Stimulated activated CD4-positive, alpha-beta T cell treated with anti-CD3 and anti-CD28 coated beads, Interleukin-4, amount 100 ng/mL, for 1 hour (primary cell): ENCODE measurements around the gene ZCCHC12.

Experiments
- DNase-seq: peaks from one replicate; pipeline ENCODE4 v3.0.0-alpha.2; 2020

The ZCCHC12 gene

GRCh38 chrX:118872102-118872566, 48.5 kb downstream of the ZCCHC12 start:
- no peak for DNase-seq
